Activated CD8-positive, alpha-beta memory T cell treated with anti-CD3 and anti-CD28 coated beads, Interleukin-2, amount 50 U/mL, for 24 hours (primary cell): ENCODE results near the gene IFNLR1.

Experiments used
- DNase-seq: peaks from one replicate; pipeline ENCODE4 v3.0.0-alpha.2; 2020; ENCODE audit errors: extremely low read depth

The IFNLR1 gene

DNA sequence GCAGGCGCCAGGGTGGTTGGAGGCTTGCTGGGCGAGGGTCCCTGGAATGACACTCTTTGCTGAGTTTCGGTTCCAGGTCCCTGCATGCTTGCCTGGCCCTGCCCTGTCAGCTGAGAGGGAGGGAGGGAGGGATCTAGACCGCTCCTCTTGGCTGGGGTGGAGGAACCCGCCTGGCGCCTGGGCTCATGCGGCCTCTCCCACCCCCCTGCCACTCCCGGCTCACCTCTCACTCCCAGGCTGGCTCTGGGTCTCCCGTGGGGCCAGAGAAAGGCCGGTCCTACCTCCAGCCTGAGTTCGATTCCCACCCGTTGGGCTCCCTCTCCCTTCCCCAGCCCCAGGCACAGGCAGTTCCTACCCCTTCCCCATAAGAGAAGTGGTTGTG, 19.0 kb upstream of the IFNLR1 start:
- no peak for DNase-seq

DNA sequence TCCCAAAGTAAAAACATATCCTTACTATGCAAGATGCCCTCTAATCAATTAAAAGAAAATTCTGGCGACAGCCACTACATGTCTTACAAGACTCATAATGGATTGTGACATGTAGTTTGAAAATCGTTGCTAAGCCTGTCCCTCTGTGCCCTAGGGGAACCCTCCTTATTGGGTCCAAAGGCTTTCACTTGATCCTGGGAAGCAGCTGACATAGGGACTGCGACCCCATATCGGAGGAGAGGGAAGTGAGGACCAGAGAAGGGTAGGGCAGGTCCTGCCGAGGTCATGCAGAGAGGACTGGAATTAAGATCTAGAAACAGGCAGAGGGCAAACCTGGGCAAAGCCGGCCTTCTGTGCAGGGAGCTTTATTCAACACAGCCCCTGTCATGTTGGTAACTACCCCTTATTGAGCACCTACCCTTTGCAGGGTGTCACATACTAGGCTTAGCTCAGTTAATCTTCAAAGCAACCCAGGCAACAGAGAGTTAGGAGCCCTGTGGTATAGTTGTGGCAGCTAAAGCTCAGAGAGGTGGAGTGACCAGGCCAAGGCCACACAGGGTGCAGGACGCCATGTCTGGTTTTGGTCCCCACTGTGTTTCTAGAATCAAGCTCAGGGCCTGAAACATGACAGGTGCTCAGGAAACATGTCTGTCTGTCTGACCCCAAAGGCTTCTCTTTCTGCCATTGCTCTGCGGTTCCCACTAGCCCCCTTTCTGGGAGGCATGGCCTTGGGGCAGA, 18.4 kb upstream of the IFNLR1 start:
- DNase-seq = no peak

DNA sequence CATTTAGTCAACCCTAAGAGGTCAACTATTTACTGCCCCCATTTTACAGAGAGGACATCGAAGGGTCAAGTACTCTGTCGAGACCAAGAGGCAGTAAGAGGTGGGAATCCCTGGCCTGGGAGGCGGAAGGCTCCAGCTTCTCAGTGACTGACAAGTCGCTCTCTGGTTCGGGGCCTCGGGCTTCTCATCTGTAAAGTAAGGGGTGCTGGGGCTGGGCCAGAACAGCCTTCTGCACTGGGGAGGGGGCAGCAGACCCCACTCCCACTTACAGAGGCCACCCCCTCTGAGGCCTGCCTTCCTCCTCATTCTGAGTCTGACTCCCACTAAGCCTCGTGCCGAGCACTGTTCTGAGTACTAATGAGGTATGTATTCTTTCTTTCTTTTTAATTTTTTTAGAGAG, 17.0 kb upstream of the IFNLR1 start:
- DNase-seq = no peak

DNA sequence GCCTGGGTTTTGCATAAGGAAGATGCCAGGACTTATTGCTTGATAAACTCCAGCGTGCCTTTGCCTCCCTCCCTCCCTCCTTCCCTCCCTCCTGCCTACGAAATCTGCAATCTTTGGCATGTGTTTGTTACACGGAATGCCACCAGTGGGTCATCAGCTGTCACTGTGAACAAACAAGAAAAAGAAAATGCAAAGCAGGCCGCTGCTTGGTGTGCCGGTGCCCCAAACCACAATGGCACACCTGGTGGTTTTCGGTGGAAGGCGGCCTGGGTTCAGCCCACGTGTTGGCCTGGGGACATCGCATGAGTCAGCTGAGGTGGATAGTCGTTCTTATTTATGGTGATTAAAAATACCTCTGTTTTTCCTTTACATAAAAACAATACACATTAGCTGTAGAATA, 16.3 kb upstream of the IFNLR1 start:
- no peak for DNase-seq

DNA sequence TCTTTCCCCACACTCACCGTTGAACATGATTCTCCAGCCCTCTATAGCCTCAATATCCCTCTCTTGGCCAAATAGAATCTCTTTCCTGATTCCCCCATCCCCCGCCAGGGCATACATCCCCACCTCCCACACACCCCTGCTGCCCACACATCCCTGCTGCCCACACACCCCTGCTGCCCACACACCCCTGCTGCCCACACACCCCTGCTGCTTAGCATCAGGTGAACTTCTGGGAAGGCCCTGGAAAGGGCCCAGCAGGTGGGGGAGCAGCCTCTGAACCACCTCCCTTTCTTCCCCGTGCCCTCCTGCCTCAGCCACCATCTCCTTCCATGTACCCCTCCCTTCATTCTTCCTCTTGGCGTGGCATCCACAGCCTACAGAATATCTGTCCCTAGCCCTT, 15.9 kb upstream of the IFNLR1 start:
- DNase-seq = no peak

DNA sequence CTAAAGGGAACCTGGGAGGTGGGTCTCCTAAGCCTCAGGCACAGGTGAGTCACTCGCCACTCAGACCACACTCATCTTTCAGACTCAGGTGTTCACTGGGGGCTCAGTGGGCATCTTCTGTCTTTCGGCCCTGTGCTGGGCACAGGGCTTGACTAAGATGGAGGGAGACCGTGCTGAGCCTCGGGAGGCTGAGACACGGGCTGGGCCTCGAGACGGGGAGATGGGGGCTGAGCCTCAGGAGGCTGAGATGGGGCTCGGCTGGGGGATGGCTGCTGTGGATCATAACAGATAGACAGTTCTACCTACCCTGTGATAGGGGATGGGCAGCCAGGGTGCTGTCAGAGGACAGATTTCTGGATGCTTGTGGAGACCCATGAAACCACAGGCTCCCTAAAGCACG, 15.5 kb upstream of the IFNLR1 start:
- DNase-seq = no peak

DNA sequence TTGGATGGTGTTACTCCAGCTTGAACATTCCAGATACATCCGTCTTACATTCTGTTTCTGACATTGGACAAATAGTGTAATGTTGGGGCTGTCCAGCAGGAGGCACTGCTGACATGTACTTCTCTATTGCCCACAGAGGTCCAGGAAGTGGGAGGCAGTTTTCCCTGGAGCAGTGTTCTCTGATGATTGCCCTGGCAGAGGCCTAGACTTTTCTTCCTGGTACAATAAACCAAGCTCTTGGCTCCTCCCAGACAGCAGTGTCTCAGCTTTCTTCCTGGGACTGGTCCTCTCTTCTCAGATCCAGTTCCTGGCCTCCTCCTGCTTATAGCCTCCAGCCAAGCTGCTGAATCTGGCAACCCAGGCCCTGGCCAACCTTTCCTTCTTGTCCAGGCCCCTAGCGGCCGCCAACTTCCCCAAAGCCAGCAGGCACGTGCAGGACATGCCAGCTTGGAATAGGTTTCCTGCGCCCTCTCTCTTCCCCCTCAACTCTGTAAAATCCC, 14.9 kb upstream of the IFNLR1 start:
- DNase-seq = no peak

DNA sequence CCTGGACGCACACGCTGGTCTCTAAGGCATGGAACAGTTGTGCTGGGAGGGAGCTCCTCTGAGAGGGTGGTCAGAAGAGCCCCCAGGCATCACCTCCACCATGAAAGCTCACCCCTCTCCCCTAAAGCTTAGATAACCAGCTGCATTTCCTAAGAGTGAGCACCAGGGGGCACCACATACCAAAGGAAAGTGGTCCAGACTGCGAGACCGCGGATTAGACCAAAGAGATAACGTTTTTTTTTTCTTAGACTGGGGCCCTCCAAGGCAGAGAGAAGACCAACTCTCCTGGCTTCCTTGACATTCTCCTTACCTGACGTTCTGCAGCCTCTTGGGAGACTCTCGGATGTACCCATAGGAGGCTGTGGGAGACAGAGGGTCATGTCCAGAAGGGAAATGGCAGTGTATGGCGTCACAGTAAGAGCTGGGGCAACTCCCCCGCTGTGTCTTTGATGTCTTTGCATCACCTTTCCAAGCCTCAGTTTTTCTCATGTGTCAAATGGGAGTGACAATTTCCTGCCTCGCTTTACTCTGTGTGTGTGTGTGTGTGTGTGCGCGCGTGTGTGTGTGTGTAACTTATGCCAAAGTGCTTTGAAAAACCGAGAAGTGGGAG, 12.3 kb upstream of the IFNLR1 start:
- DNase-seq = peak; percentile 56

DNA sequence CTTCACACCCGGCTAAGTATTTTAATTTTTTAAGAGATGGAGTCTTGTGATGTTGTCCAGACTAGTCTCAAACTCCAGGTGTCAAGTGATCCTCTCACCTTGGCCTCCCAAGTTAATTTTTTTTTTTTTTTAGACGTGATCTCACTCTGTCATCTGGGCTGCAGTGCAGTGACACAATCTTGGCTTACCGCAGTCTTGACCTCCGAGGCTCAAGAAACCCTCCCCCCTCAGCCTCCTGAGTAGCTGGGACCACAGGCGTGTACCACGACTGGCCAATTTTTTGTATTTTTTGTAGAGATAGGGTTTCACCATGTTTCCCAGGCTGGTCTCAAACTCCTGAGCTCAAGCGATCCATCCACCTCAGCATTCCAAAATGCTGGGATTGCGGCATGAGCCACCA, 11.7 kb upstream of the IFNLR1 start:
- no peak for DNase-seq

DNA sequence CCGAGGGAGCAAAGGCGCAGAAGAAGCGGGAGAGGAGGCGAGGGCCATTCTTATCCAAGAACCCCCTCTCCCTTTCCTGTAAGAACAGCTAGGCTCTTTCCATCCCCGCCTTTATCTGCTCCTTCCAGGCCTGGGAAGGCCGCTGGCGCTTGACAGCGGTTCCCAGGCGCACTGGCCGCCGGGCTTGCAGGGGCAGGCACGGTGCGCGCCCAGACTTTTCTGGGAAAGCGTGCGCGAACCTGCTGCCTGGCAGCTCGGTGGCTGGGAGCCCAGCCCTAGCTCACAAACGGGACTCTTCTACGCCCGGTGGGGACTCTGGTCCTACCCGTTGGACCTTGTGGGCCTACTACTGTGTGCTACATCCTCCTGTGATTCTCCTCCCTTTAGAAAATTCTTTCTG, 8.8 kb upstream of the IFNLR1 start:
- no peak for DNase-seq

DNA sequence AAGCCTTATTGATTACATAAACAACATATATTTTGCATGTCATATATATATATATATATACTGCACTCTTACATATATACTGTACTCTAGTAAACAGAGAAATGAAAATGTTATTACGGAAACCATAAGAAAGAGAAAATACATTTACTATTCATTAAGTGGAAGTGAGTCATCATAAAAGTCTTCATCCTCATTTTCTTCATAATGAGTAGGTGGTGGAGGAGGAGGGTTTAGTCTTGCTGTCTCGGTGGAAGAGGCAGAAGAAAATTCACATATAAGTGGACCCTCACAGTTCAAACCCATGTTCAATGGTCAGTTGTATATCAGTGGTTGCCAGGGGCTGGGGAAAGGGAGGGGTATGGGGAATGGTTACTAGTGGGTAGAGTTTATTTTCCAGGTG, 8.0 kb upstream of the IFNLR1 start:
- no peak for DNase-seq

DNA sequence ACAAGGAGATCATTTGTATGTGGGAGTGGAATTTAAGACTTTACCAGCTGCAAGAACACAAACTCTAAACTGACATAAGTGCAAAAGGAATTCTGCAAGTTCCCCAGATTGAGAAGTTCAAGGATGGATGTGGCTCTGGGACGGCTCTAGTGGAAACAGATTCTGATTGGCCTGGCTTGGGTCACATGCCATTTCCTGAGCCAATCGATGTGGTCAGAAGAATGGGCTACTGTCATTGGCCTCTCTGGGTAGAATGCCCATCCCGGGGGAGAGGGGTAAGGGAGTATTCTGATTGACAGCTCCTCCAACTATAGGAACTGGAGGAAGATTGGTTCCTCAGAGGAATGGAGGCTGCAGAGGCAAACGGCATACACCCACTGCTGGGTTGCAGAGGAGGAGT, 6.0 kb upstream of the IFNLR1 start:
- no peak for DNase-seq

DNA sequence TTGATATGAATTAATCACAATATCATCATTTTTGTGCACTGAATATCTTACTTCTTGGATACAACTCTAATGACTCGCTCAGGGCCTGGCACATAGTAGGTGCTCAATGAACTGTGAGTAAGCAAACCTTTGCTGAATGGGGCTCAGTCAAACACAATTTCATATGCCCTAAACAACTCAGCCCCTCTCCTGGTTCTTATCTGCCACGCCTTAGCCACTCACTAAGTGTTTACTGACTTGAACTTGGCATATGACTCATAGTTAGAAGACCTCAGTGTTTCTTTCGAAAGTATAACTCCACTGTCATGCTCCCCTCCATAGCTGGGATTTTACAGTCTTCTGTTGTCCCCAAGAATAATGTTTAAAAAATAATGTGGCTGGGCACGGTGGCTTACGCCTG, 4.8 kb upstream of the IFNLR1 start:
- DNase-seq = no peak

DNA sequence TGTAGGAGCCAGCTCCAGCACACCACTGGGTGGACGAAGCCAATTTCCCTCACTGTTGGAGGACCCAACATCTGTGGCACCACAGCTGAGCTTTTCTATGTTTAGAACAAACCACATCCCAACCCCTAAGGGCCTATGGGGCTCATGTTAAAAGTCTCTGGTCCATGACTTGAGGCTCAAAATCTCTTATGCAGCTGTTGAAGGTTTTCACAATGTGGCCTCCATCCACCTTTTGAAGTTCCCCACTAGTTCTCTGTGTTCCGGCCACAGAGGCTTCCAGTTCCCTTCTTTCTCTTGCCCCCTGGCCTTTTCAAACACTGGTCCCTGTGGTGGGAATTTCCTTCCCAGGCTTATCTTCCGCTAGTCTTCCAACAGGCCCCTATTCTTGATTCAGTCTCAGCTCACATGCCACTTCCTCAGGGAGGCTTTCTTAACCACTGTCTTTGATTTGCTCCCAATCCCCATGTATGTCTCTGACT, 3.9 kb upstream of the IFNLR1 start:
- DNase-seq = no peak

DNA sequence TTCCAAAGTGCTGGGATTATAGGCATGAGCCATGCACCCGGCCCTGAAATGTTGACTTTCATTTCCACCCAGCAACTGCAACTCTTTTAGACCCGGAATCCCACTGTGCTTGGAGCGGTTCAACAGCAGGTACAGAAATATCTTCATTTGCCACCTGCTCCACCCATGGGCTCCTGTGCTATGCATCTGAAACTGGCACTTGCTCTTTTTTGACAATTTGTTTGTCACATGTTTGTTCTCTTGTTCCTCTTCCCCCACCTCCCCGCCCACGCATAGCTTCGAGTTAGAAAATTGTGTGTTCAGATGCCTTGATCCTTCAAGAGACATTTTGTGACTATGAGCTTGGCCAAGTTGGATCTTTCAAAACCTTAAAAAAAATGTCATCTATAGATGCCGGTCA, 2.4 kb upstream of the IFNLR1 start:
- no peak for DNase-seq

DNA sequence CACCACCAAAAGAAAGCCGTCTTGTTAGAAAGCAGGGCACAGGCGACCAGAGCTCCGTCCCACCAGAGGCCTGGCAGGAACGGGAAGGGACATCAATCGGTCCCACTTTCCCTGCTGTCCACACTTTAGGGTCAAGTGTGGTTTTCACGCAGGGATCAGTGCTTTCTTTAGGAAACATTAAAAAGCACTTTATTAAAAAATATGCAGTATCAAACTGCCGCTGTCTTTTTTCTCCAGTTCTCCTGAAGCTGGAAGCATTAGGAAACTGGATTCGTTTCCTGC, 437 bp downstream of the IFNLR1 start:
- DNase-seq = no peak

DNA sequence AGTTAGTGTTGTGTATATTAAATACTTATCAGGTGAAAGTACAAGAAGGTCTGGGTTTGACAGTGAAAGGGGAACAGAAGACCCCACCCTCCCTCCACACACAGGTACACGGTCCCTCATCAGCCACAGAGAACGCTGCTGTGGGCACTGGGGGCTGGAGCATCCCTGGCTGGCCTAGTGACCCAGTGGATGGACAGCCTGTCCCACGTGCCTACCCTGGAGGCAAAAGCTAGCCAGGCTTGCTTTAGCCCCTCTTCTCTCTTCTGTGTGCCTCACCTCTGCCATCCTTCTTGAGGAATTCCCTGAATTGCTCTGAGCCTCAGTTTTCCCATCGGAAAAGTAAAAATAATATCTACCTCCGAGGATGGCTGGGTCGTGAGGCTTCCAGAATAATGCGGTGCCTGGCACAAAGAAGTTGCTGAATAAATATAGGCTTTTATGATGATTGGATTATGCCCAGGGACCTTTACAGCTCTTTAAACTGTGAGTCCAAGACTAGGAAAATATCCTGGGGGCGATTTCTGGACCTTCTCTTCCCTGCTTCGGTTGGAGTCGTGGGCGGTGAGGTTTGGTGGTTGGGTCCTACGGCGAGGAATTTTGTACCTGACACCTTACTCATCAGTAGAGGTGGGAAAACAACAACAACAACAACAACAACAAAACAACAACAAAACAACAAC, 918 bp downstream of the IFNLR1 start:
- DNase-seq = no peak

DNA sequence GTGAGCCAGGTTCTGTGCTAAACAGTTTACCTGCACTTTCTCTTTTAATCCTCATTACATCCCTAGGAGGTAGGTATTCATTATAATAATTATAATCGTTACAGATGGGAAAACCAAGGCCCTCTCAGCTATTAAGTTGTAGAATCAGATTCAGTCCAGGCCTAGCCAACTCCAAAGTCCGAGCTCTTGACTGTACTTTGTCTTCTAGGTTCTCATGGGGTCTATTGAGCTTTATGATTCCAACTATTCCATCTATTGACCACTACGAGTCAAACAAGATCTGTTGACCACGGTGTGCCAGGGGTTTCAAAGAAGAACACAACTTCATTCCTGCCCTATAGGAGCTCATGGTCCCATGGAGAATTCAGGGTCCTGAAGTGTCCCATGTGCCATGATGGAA, 2.0 kb downstream of the IFNLR1 start:
- no peak for DNase-seq

DNA sequence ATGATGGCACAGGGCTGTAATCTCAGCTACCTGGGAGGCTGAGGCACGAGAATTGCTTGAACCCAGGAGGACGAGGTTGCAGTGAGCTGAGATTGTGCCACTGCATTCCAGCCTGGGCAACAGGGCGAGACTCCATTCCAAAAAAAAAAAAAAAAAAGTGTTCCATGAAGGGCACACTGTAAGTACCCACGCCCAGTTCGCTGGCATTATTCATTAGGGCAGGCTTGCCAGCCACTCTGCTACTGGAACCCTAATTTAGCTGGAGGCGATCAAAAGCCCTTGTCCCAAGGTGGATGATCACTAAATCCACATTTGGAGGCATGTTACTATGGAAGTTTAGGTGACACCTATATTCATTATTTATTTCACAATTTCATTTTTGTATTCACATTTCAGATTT, 5.0 kb downstream of the IFNLR1 start:
- no peak for DNase-seq

DNA sequence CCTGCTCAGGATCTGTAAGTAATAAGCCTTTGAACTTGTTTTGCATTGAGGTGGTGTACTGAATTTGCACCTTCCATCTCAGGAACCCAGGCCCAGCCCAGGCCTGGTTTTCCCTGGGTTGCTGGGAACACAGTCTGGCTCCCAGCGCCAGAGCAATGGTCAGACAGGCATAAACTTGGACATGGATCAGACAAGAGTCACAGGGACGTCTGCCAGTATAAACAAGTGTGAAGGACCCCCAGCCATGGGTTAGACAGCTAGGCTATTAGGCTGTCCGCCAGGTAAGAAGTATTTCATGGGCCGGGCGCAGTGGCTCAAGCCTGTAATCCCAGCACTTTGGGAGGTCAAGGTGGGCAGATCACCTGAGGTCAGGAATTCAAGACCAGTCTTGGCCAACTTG, 5.5 kb downstream of the IFNLR1 start:
- DNase-seq = no peak

DNA sequence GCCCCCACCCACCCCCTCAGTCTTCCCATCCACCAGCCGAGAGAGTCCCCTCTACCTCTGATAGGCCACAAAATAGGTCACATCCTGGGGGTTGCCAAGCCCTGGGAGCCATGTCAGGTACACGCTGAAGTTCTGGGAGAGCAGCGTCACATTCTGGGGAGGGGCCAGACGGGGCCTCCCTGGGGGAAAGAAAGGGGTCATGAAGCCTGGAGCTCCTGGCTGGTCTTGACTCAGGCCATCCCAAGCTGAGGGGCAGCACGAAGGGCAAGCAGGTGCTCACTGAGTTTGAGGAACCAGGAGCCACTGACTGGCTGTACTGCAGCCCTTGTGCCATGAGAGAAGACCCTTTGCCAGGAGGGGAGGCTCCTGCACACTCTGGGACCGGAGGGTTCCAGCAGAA, 6.4 kb downstream of the IFNLR1 start:
- no peak for DNase-seq

DNA sequence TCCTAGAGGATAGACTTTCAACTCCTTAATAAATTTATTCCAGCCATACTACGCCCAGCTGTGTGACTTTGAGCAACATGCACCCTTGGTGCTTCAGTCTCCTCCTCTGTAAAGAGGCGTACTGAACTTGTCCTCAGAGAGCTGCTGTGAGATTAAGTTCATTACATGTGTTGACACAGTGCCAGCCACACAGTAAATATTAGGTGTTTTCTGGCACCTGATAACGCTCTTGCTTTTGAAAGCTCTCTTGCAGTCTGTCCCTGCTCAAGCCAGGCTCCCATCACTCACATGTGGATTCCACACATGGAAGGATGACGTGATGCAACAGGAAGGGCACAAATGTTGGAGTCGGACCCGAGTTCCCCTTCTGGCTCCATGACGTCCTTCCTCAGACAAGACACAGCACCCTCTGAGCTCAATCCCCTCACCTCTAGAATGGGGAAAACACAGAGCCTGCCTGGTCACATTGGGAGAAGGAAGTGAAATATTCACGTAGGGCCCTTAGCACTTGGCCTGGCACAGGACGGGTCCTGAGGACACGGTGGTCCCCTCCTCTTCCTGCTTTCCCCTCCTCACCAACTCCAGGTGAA, 7.7 kb downstream of the IFNLR1 start:
- DNase-seq = no peak

DNA sequence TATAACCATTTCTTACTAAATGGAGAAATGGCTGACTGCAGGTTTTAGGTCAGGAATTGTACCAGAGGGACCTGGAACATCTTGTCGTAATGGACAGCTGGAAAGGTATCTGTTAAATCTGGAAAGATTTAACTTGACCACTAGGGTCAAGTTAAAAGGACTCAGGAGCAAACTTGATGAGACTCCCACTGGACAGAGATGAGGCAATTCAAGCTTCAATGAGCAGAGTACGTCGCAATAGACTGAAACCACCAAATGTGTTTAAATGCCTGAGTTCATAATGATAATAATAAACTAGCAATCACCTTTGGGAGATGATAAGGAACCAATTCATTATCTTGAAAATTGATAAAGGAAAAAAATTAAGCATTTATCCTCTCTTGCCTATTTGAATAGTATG, 8.7 kb downstream of the IFNLR1 start:
- DNase-seq = no peak
